ENCODE measurements around the gene SLC26A5. TPM values are rescaled to one million over a fixed set of nuclear protein-coding genes. Genes with fewer than 3 reads are reported as not detected.

SLC26A5 gene
- total and polyA plus RNA-seq, 12 donors: not detected

DNA sequence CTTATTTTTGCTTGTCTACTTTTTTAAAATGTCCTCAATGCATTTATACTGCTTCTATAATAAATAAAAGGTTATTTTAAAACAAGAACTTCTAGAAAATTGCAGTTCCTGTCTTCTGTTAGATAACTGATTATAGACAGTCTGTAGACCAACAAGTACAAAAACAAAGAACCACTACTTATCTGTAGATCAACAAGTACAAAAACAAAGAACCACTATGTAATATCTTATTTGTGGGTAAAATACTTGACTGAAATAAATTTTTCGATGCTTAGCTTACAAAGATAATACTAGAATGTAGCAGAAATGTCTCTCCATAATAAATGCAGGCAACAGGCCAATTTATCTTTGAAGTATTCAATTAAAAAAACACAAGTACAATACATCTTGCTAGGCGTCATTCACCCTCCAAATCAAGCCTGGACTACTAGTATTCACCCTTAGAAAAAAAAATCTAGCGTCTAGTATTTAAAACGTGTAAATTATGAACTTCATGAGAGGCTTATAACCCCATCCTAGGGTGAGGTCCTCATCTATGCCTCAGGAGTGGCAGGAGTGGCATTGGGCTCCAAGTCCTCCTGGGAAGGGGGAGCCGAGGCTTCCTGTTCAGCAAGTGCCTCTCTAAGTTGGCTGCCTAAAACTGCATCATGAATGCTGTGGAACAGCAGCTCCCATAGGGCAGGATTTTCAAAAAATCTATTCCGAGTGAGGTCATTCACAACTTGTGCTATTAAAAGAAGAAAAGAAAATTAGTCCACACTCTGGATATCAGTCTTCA is 72.0 kb downstream of the SLC26A5 start:
- ATAC-seq (no peak), DNase-seq (no peak)
- Histone ChIP-seq H3K27me3 (peaks cover 0 to 18% (median 14%) of the 10 kb centered on the region in 7 donors), H3K4me3 (no peak overlapping the region), H3K27ac (no peak overlapping the region), H3K36me3 (peaks cover 0 to 17% (median 0%) of the 10 kb centered on the region in 9 donors), H3K4me1 (no peaks in the 10 kb centered on the region), H3K9me3 (no peaks in the 10 kb centered on the region)
- intact Hi-C loops (cut with DNase I): no loop called here
- TF ChIP-seq, protein P1, sequence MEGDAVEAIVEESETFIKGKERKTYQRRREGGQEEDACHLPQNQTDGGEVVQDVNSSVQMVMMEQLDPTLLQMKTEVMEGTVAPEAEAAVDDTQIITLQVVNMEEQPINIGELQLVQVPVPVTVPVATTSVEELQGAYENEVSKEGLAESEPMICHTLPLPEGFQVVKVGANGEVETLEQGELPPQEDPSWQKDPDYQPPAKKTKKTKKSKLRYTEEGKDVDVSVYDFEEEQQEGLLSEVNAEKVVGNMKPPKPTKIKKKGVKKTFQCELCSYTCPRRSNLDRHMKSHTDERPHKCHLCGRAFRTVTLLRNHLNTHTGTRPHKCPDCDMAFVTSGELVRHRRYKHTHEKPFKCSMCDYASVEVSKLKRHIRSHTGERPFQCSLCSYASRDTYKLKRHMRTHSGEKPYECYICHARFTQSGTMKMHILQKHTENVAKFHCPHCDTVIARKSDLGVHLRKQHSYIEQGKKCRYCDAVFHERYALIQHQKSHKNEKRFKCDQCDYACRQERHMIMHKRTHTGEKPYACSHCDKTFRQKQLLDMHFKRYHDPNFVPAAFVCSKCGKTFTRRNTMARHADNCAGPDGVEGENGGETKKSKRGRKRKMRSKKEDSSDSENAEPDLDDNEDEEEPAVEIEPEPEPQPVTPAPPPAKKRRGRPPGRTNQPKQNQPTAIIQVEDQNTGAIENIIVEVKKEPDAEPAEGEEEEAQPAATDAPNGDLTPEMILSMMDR (IDR thresholded peaks at IDR 0.05): no peak
- WGBS, 2 donors: 44 to 50% methylated on average over 6 of the region's 6 CpGs

GRCh38 chr7:103369432-103369831 is 76.6 kb downstream of the SLC26A5 start:
- Histone ChIP-seq H3K36me3 (peaks cover 3 to 63% (median 44%) of the 10 kb centered on the region in 9 donors), H3K27me3 (no peaks in the 10 kb centered on the region), H3K4me3 (no peak overlapping the region), H3K4me1 (no peaks in the 10 kb centered on the region), H3K9me3 (no peaks in the 10 kb centered on the region), H3K27ac (no peak overlapping the region)
- TF ChIP-seq, protein P1 (IDR thresholded peaks at IDR 0.05): no peak
- intact Hi-C loops (cut with DNase I): no loop called here
- 94 to 96% methylated on average over 5 of the region's 5 CpGs for WGBS, 2 donors
- no peak for ATAC-seq
- no peak for DNase-seq

DNA sequence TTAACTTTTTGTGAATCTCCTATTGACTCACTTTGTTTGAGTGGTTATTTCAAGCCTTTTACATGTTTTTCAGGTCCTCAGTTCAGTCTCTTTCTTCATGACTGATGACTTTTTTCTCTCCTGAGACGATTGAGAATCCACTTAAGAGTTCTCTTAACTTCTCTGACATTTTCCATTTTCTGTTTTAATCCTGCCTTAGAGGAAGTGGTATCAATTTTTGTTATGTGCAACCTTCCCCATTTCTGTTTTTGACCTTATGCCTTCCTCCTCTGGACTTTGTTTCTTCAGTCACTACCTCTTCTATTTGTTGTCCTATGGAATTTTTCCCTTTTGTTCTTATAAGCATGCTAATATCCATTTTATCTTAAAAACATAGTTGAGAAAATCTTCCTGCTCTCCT is 96.2 kb downstream of the SLC26A5 start:
- Histone ChIP-seq H3K4me3 (peak overlapping the region in 1 of 10 donors; percentile 84), H3K36me3 (peaks cover 0 to 38% (median 6%) of the 10 kb centered on the region in 9 donors), H3K27me3 (no peaks in the 10 kb centered on the region), H3K4me1 (peaks cover 4 to 59% (median 50%) of the 10 kb centered on the region in 9 donors), H3K27ac (peak overlapping the region in 1 of 10 donors; percentile 35), H3K9me3 (no peaks in the 10 kb centered on the region)
- TF ChIP-seq, protein P1 (IDR thresholded peaks at IDR 0.05): no peak
- ATAC-seq: no peak
- intact Hi-C loops (cut with DNase I): loop anchor here in 1 of 10 donors (10.0 kb wide), 1 partner anchor 55 kb away; the partner anchor contains the start of gene PMPCB
- no peak for DNase-seq
- WGBS, 2 donors: 51 to 68% methylated on average over 1 of the region's 1 CpG

GRCh38 chr7:103348959-103349358 is 97.0 kb downstream of the SLC26A5 start:
- H3K27ac ChIP-seq: peak overlapping the region in 1 of 10 donors; percentile 35
- no peak for DNase-seq
- H3K36me3 ChIP-seq: peaks cover 0 to 30% (median 0%) of the 10 kb centered on the region in 9 donors
- ATAC-seq: no peak
- H3K27me3 ChIP-seq: no peaks in the 10 kb centered on the region
- 21 to 30% methylated on average over 2 of the region's 2 CpGs for WGBS, 2 donors
- H3K9me3 ChIP-seq: no peaks in the 10 kb centered on the region
- H3K4me3 ChIP-seq: peak overlapping the region in 8 of 10 donors; percentile 59 to 95 (median 84)
- H3K4me1 ChIP-seq: peaks cover 4 to 60% (median 52%) of the 10 kb centered on the region in 9 donors
- intact Hi-C loops (cut with DNase I): loop anchor here in 1 of 10 donors (10.0 kb wide), 1 partner anchor 54 kb away; the partner anchor contains the start of gene PMPCB
- TF ChIP-seq, protein P1 (IDR thresholded peaks at IDR 0.05): no peak

Measured in heart right ventricle (tissue), 16 donors.